K562 treated with DMSO at 1 percent for 24 hours (cell line): ENCODE measurements around the gene SPACA7. TPM values are rescaled to one million over a fixed set of nuclear protein-coding genes. Genes with fewer than 3 reads are reported as not detected.

Experiments used
- total RNA-seq: library from RNA; unstranded; fragments of 300-600 nt; gene quantifications from 2 replicates; pipeline ENCODE4 v1.2.3, GENCODE V29; 2022; ENCODE audit warnings: low read depth; ENCODE audit not compliant: insufficient read depth

Gene SPACA7
- total RNA-seq, result not detected in 2 replicates

GRCh38 chr13:112376050-112376681, at the start of gene SPACA7:
Gene SPACA7 (plus strand): TSS chr13:112376355. CDS start chr13:112376386, 31 bp downstream.

Other genes starting within 250 kb of the SPACA7 start
- 18.3 and 19.1 TPM in 2 replicates for gene TUBGCP3, start 211.8 kb downstream of the SPACA7 start, total RNA-seq